ENCODE data around the gene AP5Z1. TPM values are rescaled to one million over a fixed set of nuclear protein-coding genes. Genes with fewer than 3 reads are reported as not detected.

AP5Z1 gene
- total and polyA plus RNA-seq, 2 of the 4 experiments (the other 2 are of a cell fraction) = 9.7 to 38.7 TPM

- Histone ChIP-seq H3K4me2 (ENCODE audit: low read depth, low read length) (no peak overlapping the region), H3K36me3 (ENCODE audit: control insufficient read depth, insufficient read depth, low read length) (no peaks in the 10 kb centered on the region), H3K56ac (ENCODE audit: extremely low read depth, insufficient read depth, low read length) (no peak overlapping the region), H3K23ac (ENCODE audit: low read depth, low read length) (no peak overlapping the region), H3K79me1 (ENCODE audit: low read depth in 1 of 2, low read length in 2 of 2) (no peaks in the 10 kb centered on the region), H4K20me1 (ENCODE audit: insufficient read depth, low read length) (no peaks in the 10 kb centered on the region), H3K18ac (ENCODE audit: low read depth, low read length) (no peak overlapping the region), H3K4ac (ENCODE audit: low read depth, low read length) (no peak overlapping the region), H3K27ac (ENCODE audit: insufficient read depth, low read length) (no peak overlapping the region), H2BK20ac (ENCODE audit: low read depth, low read length) (no peak overlapping the region), H2AK5ac (ENCODE audit: low read depth, low read length) (no peak overlapping the region), H3K4me1 (ENCODE audit: control insufficient read depth, insufficient read depth, low read length) (no peaks in the 10 kb centered on the region), H3K4me3 (ENCODE audit: insufficient read depth, low read depth, low read length) (no peak overlapping the region), H2AK9ac (replicated peaks; ENCODE audit: low read depth, low read length, poor library complexity) (no peak overlapping the region), H3K9ac (ENCODE audit: low read depth, low read length) (no peak overlapping the region), H3K9me3 (ENCODE audit: control insufficient read depth, insufficient read depth, low read length) (no peaks in the 10 kb centered on the region), H2AFZ (replicated peaks; ENCODE audit: low read length, poor library complexity) (no peak overlapping the region), H2BK15ac (ENCODE audit: low read depth, low read length) (no peak overlapping the region), H3K27me3 (ENCODE audit: control insufficient read depth, insufficient read depth, low read length) (no peaks in the 10 kb centered on the region; the same call in 1 of the 2 replicates), H4K91ac (ENCODE audit: insufficient read depth, low read depth, low read length) (no peak overlapping the region), H3K14ac (replicated peaks; ENCODE audit: low read depth, low read length) (no peak overlapping the region), H3K9me1 (ENCODE audit: insufficient read depth, low read length) (no peaks in the 10 kb centered on the region), H2BK5ac (ENCODE audit: low read depth, low read length, poor library complexity, severe bottlenecking) (no peak overlapping the region), H4K8ac (ENCODE audit: low read depth in 2 of 2, low read length in 2 of 2) (no peak overlapping the region), H4K5ac (ENCODE audit: low read depth, low read length) (no peak overlapping the region), H2BK120ac (ENCODE audit: low read depth, low read length) (no peak overlapping the region)
- intact Hi-C loops (cut with micrococcal nuclease) (no loop called here), dilution Hi-C loops (cut with HindIII; ENCODE audit: low sequenced_read_pairs, unreplicated experiment) (no loop called here), in situ Hi-C loops (cut with MboI; ENCODE audit: low sequenced_read_pairs) (no loop called here)
- ChIA-PET POLR2A (ENCODE audit: unreplicated experiment) (no interaction called here), CTCF (interaction anchor here (1.1 kb wide), 1 partner anchor 284 kb away, joined by 3 read pairs; no protein-coding TSS in a partner anchor)
- BruUV-seq (replicated peaks) = no TSS peak
- no peak for ATAC-seq (ENCODE audit: low read depth)
- TF ChIP-seq FOS (IDR thresholded peaks at IDR 0.05; ENCODE audit: low read depth, low read length) (no peak), POLR2A (IDR thresholded peaks at IDR 0.05; ENCODE audit: low read depth, low read length) (no peak), SMC3 (IDR thresholded peaks at IDR 0.05; ENCODE audit: low read depth, low read length) (no peak), BHLHE40 (IDR thresholded peaks at IDR 0.05; ENCODE audit: low read depth, low read length) (no peak), CEBPB (IDR thresholded peaks at IDR 0.05; ENCODE audit: low read depth, low read length) (no peak), RAD21 (IDR thresholded peaks at IDR 0.05; ENCODE audit: low read length) (no peak), CHD1 (IDR thresholded peaks at IDR 0.05; ENCODE audit: low read depth, low read length) (no peak), ELK1 (IDR thresholded peaks at IDR 0.05; ENCODE audit: borderline replicate concordance, low read depth, low read length) (no peak), MAZ (IDR thresholded peaks at IDR 0.05; ENCODE audit: borderline replicate concordance, low read depth, low read length) (no peak)
- TF ChIP-seq, protein P1, sequence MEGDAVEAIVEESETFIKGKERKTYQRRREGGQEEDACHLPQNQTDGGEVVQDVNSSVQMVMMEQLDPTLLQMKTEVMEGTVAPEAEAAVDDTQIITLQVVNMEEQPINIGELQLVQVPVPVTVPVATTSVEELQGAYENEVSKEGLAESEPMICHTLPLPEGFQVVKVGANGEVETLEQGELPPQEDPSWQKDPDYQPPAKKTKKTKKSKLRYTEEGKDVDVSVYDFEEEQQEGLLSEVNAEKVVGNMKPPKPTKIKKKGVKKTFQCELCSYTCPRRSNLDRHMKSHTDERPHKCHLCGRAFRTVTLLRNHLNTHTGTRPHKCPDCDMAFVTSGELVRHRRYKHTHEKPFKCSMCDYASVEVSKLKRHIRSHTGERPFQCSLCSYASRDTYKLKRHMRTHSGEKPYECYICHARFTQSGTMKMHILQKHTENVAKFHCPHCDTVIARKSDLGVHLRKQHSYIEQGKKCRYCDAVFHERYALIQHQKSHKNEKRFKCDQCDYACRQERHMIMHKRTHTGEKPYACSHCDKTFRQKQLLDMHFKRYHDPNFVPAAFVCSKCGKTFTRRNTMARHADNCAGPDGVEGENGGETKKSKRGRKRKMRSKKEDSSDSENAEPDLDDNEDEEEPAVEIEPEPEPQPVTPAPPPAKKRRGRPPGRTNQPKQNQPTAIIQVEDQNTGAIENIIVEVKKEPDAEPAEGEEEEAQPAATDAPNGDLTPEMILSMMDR (conservative IDR thresholded peaks at IDR 0.05; ENCODE audit: low read depth, low read length) = no peak
- 84% methylated on average over 3 of the region's 10 CpGs; no CpG with 5 or more reads in 1 of the 2 experiments for WGBS, 2 experiments (ENCODE audit: extremely low coverage in 2 of 2, insufficient read length in 1 of 2)
- no peak for DNase-seq
These were observed 25.1 kb downstream of the AP5Z1 start for GRCh38 chr7:4800487-4800886.
